Measurements from ENCODE around the gene SARDH.

- no peak for TF ChIP-seq CTCF (IDR thresholded peaks at IDR 0.05; ENCODE audit: low read length)
- no peak for TF ChIP-seq EZH2 (IDR thresholded peaks at IDR 0.05; ENCODE audit: borderline replicate concordance, low read length)
Observed at GRCh38 chr9:133692364-133692985, 45.7 kb downstream of the SARDH start.
